ENCODE measurements around the gene YTHDC2.

DNA sequence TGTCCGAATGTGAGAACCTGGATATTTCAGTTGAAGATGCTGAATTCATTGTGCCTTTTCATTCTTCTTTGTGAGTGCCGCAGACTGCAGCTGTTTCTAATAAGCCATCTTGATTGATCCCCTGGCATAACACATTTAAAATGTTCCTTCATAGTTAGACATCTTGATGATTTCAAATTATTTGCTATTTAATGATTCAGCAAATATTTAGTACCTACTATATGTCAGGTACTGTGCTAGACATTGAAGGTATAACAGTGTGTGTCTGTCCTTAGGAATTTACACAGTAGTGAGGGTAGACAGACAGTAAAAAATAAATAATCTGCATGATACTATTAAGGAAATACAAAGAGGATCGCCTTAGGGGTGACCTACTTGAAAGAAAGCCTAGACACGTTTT is 61.6 kb downstream of the YTHDC2 start:
- no peak for TF ChIP-seq CTCF (IDR thresholded peaks at IDR 0.05; ENCODE audit: low read depth, low read length)
- TF ChIP-seq EZH2phosphoT487 (IDR thresholded peaks at IDR 0.05; ENCODE audit: low read depth): no peak
